AG04450 (cell line): Measurements from ENCODE around the gene EML6. TPM values are rescaled to one million over a fixed set of nuclear protein-coding genes. Genes with fewer than 3 reads are reported as not detected.

Experiments used
- CTCF ChIA-PET: fragments of 300-600, 350-600 bp; formaldehyde crosslinking; extraction: SDS; loops from one replicate; lab custom pipeline; 2022; ENCODE audit warnings: antibody characterized with exemption, inconsistent platforms; lab: Charles Lee
- POLR2A ChIA-PET: fragments of 350-600 bp; formaldehyde crosslinking; extraction: SDS; loops from one replicate; lab custom pipeline; 2021; ENCODE audit warnings: antibody characterized with exemption, inconsistent platforms; lab: Yijun Ruan, JAX
- DNase-seq: peaks from one replicate; pipeline ENCODE4 v3.0.0-alpha.2; 2011; ENCODE audit warnings: low read depth, low spot score
- H3K27ac ChIP-seq: one replicate; pipeline ENCODE4 v1.5.1; 2012; ENCODE audit warnings: low read depth, low read length, control low read depth
- H3K27me3 ChIP-seq: one replicate; pipeline ENCODE4 v1.6.0; 2012; ENCODE audit warnings: low read length; ENCODE audit not compliant: control insufficient read depth, insufficient read depth
- H3K4me3 ChIP-seq: 2 replicates; pipeline ENCODE4 v1.5.1; 2011; ENCODE audit warnings: mild to moderate bottlenecking, low read depth, low read length, control low read depth
- H3K9me3 ChIP-seq: 2 replicates; pipeline ENCODE4 v1.5.1; 2012; ENCODE audit warnings: low read length; ENCODE audit not compliant: control insufficient read depth, insufficient read depth
- CTCF ChIP-seq: IDR thresholded peaks from 2 replicates; pipeline ENCODE4 v1.5.1; 2011; ENCODE audit warnings: low read depth, low read length, control low read depth, inconsistent platforms
- polyA plus RNA-seq: library from polyadenylated mRNA; depleted of rRNA; stranded (reverse); fragments of >200 nt; gene quantifications from 2 replicates; pipeline ENCODE4 v1.2.3, GENCODE V29; 2011

The EML6 gene
- polyA plus RNA-seq, 1 experiment, result 0.30 TPM

GRCh38 chr2:54968561-54969218 is 245.2 kb downstream of the EML6 start:
- Histone ChIP-seq H3K9me3 (no peaks in the 10 kb centered on the region), H3K4me3 (no peak overlapping the region), H3K27ac (no peak overlapping the region), H3K27me3 (no peaks in the 10 kb centered on the region)
- ChIA-PET CTCF (interaction anchor here (0.5 to 1.4 kb wide), 3 partner anchors 69 to 206 kb away, joined by 3 to 5 read pairs (median 4); no protein-coding TSS in a partner anchor), POLR2A (interaction anchor here (0.7 kb wide), 1 partner anchor 8 kb away, joined by 3 read pairs; no protein-coding TSS in a partner anchor)
- no peak for TF ChIP-seq CTCF
- no peak for DNase-seq

GRCh38 chr2:54969295-54969939 is 246.0 kb downstream of the EML6 start:
- Histone ChIP-seq H3K27me3 (no peaks in the 10 kb centered on the region), H3K4me3 (no peak overlapping the region), H3K9me3 (no peaks in the 10 kb centered on the region), H3K27ac (no peak overlapping the region)
- no peak for DNase-seq
- ChIA-PET CTCF (interaction anchor here (1.4 kb wide), 1 partner anchor 70 kb away, joined by 4 read pairs; no protein-coding TSS in a partner anchor), POLR2A (interaction anchor here (0.7 to 1.4 kb wide), 2 partner anchors 9 to 10 kb away, joined by 3 read pairs; no protein-coding TSS in a partner anchor)
- TF ChIP-seq CTCF, result no peak

GRCh38 chr2:54969940-54970338 is 246.5 kb downstream of the EML6 start:
- no peak for DNase-seq
- Histone ChIP-seq H3K4me3 (no peak overlapping the region), H3K27me3 (no peaks in the 10 kb centered on the region), H3K27ac (no peak overlapping the region), H3K9me3 (no peaks in the 10 kb centered on the region)
- ChIA-PET CTCF (interaction anchor here (1.4 kb wide), 1 partner anchor 70 kb away, joined by 4 read pairs; no protein-coding TSS in a partner anchor), POLR2A (interaction anchor here (1.4 kb wide), 1 partner anchor 10 kb away, joined by 3 read pairs; no protein-coding TSS in a partner anchor)
- TF ChIP-seq CTCF, result no peak

GRCh38 chr2:54975175-54975574 is 251.7 kb downstream of the EML6 start:
- POLR2A ChIA-PET, result interaction anchor here (0.7 kb wide), 1 partner anchor 15 kb away, joined by 3 read pairs; no protein-coding TSS in a partner anchor
- TF ChIP-seq CTCF, result no peak
- H3K27ac ChIP-seq, result no peak overlapping the region
- no peaks in the 10 kb centered on the region for H3K9me3 ChIP-seq
- H3K27me3 ChIP-seq, result no peaks in the 10 kb centered on the region
- DNase-seq, result no peak
- no peak overlapping the region for H3K4me3 ChIP-seq
- CTCF ChIA-PET, result interaction anchor here (1.3 to 1.7 kb wide), 3 partner anchors 76 to 200 kb away, joined by 4 to 5 read pairs (median 5); no protein-coding TSS in a partner anchor
